HG03097 (cell line): ENCODE data around the gene GAGE12E.
"Not testable (repeated sequence)": the region's sequence is repeated elsewhere in the genome, so short reads cannot be mapped to it uniquely, and the experiment has no call there.

Experiments used
- ATAC-seq: cut with Tn5 transposase; IDR thresholded peaks from one replicate; pipeline ENCODE4 v1.9.1; 2021; ENCODE audit not compliant: unreplicated experiment, low FRiP score

GAGE12E gene

GRCh38 chrX:49550989-49551388 lies at the start of gene GAGE12E:
Gene GAGE12E, plus strand, starts transcription at chrX:49551289. Its CDS starts 1,155 bp downstream, at chrX:49552444.
- not testable (repeated sequence) for ATAC-seq

GRCh38 chrX:49531877-49532276 lies 19.2 kb upstream of the GAGE12E start, which contains the start of gene GAGE12C:
Gene GAGE12C, plus strand, starts transcription at chrX:49532177. Its CDS starts 1,155 bp downstream, at chrX:49533332.
- ATAC-seq = not testable (repeated sequence)

GRCh38 chrX:49541433-49541832 lies 9.7 kb upstream of the GAGE12E start, which contains the start of gene GAGE12D:
Gene GAGE12D, plus strand, starts transcription at chrX:49541733. Its CDS starts 1,155 bp downstream, at chrX:49542888.
- ATAC-seq = not testable (repeated sequence)

GRCh38 chrX:49560542-49560941 lies 9.5 kb downstream of the GAGE12E start, which contains the start of gene GAGE12F:
Gene GAGE12F, plus strand, starts transcription at chrX:49560842. Its CDS starts 1,155 bp downstream, at chrX:49561997.
- ATAC-seq = not testable (repeated sequence)

GRCh38 chrX:49568728-49569127 lies 17.6 kb downstream of the GAGE12E start:
- not testable (repeated sequence) for ATAC-seq

- not testable (repeated sequence) for ATAC-seq
Observed at GRCh38 chrX:49569152-49569551, 18.1 kb downstream of the GAGE12E start.

- not testable (repeated sequence) for ATAC-seq
Observed at GRCh38 chrX:49570100-49570499, 19.0 kb downstream of the GAGE12E start, which contains the start of gene GAGE12G. Gene GAGE12G, plus strand, starts transcription at chrX:49570400. Its CDS starts 1,155 bp downstream, at chrX:49571555.

GRCh38 chrX:49579649-49580048 lies 28.6 kb downstream of the GAGE12E start, which contains the start of gene GAGE12H:
Gene GAGE12H, plus strand, starts transcription at chrX:49579949. Its CDS starts 1,155 bp downstream, at chrX:49581104.
- not testable (repeated sequence) for ATAC-seq

GRCh38 chrX:49589196-49589595 lies 38.1 kb downstream of the GAGE12E start, which contains the start of gene GAGE2A:
Gene GAGE2A, plus strand, starts transcription at chrX:49589496. Its CDS starts 1,155 bp downstream, at chrX:49590651.
- not testable (repeated sequence) for ATAC-seq

GRCh38 chrX:49589769-49590478 lies 38.8 kb downstream of the GAGE12E start:
- not testable (repeated sequence) for ATAC-seq

GRCh38 chrX:49590488-49590887 lies 39.4 kb downstream of the GAGE12E start:
- not testable (repeated sequence) for ATAC-seq

- not testable (repeated sequence) for ATAC-seq
Observed at GRCh38 chrX:49598720-49599119, 47.6 kb downstream of the GAGE12E start, which contains the start of gene GAGE1. Gene GAGE1, plus strand, starts transcription at chrX:49599020. Its CDS starts 1,155 bp downstream, at chrX:49600175.
